D721Med (cell line): ENCODE measurements around the gene PCSK6.

Source experiments
- DNase-seq: peaks from one replicate; pipeline ENCODE4 v3.0.0; 2011; ENCODE audit warnings: low spot score; ENCODE audit not compliant: insufficient read length
- FAIRE-seq: peaks from 2 replicates; lab custom pipeline; 2011; peaks lifted over from hg19 to GRCh38; lab: Jason Lieb, UNC
- TF ChIP-seq, protein P1 (sequence below): IDR thresholded peaks from 2 replicates; pipeline ENCODE4 v1.5.1; 2012; ENCODE audit warnings: mild to moderate bottlenecking, control low read depth; ENCODE audit not compliant: insufficient read depth; ENCODE audit errors: missing control alignments

Gene PCSK6

GRCh38 chr15:101448336-101448735 lies 41.2 kb downstream of the PCSK6 start:
- FAIRE-seq (no peak), DNase-seq (no peak)
- TF ChIP-seq, protein P1, sequence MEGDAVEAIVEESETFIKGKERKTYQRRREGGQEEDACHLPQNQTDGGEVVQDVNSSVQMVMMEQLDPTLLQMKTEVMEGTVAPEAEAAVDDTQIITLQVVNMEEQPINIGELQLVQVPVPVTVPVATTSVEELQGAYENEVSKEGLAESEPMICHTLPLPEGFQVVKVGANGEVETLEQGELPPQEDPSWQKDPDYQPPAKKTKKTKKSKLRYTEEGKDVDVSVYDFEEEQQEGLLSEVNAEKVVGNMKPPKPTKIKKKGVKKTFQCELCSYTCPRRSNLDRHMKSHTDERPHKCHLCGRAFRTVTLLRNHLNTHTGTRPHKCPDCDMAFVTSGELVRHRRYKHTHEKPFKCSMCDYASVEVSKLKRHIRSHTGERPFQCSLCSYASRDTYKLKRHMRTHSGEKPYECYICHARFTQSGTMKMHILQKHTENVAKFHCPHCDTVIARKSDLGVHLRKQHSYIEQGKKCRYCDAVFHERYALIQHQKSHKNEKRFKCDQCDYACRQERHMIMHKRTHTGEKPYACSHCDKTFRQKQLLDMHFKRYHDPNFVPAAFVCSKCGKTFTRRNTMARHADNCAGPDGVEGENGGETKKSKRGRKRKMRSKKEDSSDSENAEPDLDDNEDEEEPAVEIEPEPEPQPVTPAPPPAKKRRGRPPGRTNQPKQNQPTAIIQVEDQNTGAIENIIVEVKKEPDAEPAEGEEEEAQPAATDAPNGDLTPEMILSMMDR = no peak

GRCh38 chr15:101447561-101448071 lies 41.9 kb downstream of the PCSK6 start:
- no peak for DNase-seq
- TF ChIP-seq, protein P1 = no peak
- no peak for FAIRE-seq

- no peak for FAIRE-seq
- DNase-seq = no peak
- TF ChIP-seq, protein P1 = no peak
These were observed 42.4 kb downstream of the PCSK6 start for GRCh38 chr15:101447168-101447533.

DNA sequence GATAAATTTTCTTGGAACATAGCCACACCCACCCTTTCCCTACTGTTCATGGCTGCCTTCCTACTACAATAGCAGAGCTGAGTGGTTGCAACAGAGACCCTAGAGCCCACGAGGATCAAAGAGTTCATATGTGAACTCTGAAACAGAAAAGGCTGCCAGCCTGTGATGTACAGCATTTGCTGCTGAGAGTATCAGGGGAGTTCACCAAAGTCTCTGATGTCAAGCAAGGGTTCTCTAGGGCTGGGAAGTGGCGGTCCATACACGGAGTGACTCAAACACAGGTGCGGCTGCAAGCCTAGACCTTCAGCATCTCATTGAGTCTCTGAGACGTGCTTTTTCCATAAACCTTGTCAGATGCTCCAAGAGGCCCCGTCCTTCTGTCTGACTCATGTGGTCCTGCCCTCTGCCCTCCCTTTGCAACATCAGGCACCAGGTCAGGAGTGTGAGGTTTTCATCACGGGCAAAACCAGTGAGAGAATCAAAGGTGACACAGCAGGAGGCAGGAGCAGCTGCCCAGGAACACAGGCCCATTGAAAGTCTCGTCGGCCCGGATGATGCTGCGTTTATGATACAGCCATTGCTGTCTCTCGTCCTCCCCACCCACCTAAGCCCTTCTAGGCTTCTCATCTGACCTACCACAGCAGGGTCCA lies 42.9 kb downstream of the PCSK6 start:
- TF ChIP-seq, protein P1 = no peak
- no peak for FAIRE-seq
- no peak for DNase-seq

DNA sequence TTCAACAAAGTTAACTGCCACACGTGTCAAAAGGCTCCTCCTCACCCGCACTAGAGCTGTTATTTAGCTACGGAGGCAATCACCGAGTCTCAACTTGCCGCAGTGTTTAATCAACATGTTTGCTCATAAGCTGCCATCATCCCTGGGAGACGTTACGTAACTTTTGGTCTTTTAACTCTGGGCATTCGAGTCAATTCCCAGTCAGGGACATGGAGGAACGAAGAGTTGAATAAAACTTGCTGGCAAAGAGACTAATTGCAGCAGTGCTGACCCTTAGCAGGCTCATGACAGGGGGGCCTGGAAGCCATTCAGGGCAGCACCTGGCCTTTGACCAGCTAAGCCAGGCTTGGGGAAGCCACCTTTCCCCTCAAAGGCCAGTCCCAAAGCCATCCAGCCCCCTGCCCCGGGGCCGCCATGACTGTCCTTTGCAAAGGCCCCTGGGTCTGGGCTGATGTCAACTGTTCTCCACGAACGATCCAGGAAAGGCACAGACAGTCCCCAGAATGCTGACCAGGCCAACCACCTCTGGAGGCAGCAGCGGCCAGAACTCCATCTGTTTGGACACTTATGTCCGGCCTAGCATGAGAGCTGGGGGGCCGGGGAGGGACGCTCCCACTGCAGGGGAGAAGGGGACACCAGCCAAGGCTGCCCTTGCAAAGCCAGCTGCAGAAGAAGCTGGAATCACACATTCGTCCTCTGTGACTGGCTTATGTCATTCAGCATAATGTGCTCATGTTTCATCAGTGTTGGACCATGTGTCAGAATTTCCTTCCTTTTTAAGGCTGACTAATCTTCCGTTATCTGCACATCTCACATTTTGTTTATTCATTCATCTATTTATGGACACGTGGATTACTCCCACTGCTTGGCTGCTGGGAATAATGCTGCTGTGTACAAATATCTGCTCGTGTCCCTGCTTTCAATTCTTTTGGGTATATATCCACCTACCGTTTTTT lies 43.7 kb downstream of the PCSK6 start:
- DNase-seq (no peak), FAIRE-seq (no peak)
- TF ChIP-seq, protein P1 = no peak

DNA sequence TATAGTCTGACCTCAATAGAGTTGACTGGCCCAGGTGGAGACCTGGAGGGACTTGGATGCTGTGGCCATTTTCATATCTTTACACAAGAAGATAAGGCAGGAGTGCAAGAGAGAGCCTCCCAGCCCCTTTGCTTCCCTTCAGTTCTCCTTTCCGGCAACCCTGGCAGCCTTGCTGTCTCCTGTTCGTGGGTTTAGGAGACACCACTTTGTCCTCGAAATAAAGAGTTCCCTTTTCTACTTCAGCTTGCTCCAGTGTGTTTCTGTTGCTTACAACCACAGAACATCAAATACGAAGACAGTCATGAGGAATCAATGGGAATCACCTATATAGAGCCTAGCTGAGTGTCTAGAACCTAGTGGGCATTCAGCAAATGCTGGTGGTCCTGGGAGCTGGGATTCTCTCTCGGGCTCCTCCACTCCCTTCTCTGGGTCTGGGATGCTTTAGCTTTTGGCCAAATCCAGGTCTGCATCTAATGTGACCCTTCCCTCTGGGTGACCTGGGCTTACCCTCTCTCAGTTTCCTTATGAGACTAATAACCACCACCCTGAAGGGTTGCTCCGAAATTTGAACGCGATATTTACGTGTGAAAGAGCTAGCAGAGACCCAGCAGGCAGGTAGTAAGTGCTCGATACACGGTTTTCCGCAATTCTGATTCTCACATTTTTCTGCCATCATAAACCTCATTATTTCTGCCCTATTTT lies 44.5 kb downstream of the PCSK6 start:
- TF ChIP-seq, protein P1 = no peak
- FAIRE-seq (no peak), DNase-seq (no peak)
